Lower leg skin (tissue), 4 donors: ENCODE data around the gene WBP11. TPM values are rescaled to one million over a fixed set of nuclear protein-coding genes. Genes with fewer than 3 reads are reported as not detected.
A peak's percentile ranks its signal among the peaks of the same experiment; 100 is the strongest.

ENCODE experiments used
- DNase-seq, 2 donors: peaks; one replicate each; pipeline ENCODE4 v3.0.0-alpha.2; 2019; ENCODE audit warnings: low spot score in 2 of 2
- H3K4me3 ChIP-seq: fragments of 200-600 bp; sonication (generic); 2 replicates; pipeline ENCODE4 v1.5.1; 2017; ENCODE audit warnings: mild to moderate bottlenecking, low read depth; ENCODE audit not compliant: poor library complexity, severe bottlenecking
- POLR2A ChIP-seq, 2 donors: fragments of 450-650 bp; IDR thresholded peaks; one replicate each; pipeline ENCODE4 v1.6.1; 2016 to 2017; ENCODE audit warnings: antibody characterized with exemption in 2 of 2, mild to moderate bottlenecking in 1 of 2, moderate library complexity in 1 of 2
- WGBS, 2 donors: methylation state at CpG; one replicate each; pipeline ENCODE4 v1.1.5; 2018; 5-methylcytosine and 5-hydroxymethylcytosine counted together
- intact Hi-C: fragments of 100-400 bp; cut with DNase I; formaldehyde crosslinking; loops from one replicate; pipeline ENCODE4 v1.15.0; 2023; ENCODE audit warnings: low total_unique reads
- total RNA-seq, 4 donors: library from RNA; depleted of rRNA; stranded (reverse); fragments of >200 nt; gene quantifications; one replicate each; pipeline ENCODE4 v1.1.0, GENCODE V29; 2016
- TF ChIP-seq, protein P1 (sequence below), 3 donors: fragments of 450-650 bp; IDR thresholded peaks; one replicate each; pipeline ENCODE4 v1.5.1; 2016; ENCODE audit warnings: antibody characterized with exemption in 3 of 3, mild to moderate bottlenecking in 3 of 3, moderate library complexity in 2 of 3

The WBP11 gene
- total RNA-seq, 4 donors from 2014 or later = 12.1 to 23.2 (median 21.0) TPM

DNA sequence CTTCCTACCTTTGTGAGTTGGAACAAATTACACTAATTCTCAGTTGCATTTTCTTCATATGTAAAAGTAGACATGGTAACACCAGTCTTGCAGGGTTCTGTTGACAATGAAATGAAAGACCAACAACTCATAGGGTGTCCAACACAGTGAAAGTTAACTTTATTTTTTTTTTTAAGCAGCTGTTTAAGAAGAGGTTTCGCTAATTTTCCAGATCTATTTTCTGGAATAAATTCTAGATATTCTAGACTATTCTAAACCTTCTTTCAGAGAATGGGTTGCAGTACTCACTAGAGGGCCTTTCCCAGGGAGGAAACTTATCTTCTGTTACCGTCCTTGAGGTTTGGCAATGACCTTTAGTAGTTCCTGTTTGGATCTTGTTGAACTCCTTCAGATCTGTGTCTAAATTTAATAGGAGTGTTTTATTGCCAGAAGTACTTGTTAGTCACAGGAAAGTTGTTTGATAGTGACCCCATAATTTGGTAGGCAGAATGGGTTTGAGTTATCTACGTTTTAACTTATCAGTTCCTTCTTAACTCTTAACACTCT, 42.8 kb upstream of the WBP11 start:
- intact Hi-C loops = no loop called here
- DNase-seq = no peak
- no peak for TF ChIP-seq POLR2A (IDR thresholded peaks at IDR 0.05)
- TF ChIP-seq, protein P1, sequence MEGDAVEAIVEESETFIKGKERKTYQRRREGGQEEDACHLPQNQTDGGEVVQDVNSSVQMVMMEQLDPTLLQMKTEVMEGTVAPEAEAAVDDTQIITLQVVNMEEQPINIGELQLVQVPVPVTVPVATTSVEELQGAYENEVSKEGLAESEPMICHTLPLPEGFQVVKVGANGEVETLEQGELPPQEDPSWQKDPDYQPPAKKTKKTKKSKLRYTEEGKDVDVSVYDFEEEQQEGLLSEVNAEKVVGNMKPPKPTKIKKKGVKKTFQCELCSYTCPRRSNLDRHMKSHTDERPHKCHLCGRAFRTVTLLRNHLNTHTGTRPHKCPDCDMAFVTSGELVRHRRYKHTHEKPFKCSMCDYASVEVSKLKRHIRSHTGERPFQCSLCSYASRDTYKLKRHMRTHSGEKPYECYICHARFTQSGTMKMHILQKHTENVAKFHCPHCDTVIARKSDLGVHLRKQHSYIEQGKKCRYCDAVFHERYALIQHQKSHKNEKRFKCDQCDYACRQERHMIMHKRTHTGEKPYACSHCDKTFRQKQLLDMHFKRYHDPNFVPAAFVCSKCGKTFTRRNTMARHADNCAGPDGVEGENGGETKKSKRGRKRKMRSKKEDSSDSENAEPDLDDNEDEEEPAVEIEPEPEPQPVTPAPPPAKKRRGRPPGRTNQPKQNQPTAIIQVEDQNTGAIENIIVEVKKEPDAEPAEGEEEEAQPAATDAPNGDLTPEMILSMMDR (IDR thresholded peaks at IDR 0.05) = no peak
- H3K4me3 ChIP-seq = no peak overlapping the region
- WGBS, 2 donors = 35 to 36% methylated on average over 3 of the region's 3 CpGs

DNA sequence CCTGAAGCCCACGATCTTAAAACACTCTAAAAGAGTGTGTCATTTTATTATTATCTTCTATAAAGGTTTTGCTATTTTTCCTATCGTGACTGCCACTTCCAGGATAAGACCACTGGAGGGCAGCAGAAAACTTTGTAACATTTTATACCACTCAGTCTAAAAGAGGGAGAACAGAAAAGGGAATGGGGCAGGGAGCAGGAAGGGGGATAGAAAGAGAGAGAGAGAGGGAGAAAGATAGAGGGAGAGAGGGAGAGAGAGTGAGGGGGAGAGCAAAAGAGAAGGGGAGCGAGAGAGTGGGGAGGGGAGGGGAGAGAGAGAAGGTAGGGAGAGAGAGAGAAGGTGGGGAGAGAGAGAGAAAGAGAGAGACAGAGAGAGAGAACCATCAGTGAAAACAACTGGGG, 42.1 kb upstream of the WBP11 start:
- intact Hi-C loops = no loop called here
- TF ChIP-seq, protein P1 (IDR thresholded peaks at IDR 0.05) = peak in 1 of 3 donors; percentile 54
- no peak for TF ChIP-seq POLR2A (IDR thresholded peaks at IDR 0.05)
- DNase-seq = peak; percentile 59 to 84
- no peak overlapping the region for H3K4me3 ChIP-seq
- 7 to 8% methylated on average over 3 of the region's 3 CpGs for WGBS, 2 donors

- no peak for DNase-seq
- no peak overlapping the region for H3K4me3 ChIP-seq
- TF ChIP-seq, protein P1 (IDR thresholded peaks at IDR 0.05) = no peak
- no peak for TF ChIP-seq POLR2A (IDR thresholded peaks at IDR 0.05)
- intact Hi-C loops = no loop called here
These were observed 41.1 kb upstream of the WBP11 start for GRCh38 chr12:14844401-14844800.

DNA sequence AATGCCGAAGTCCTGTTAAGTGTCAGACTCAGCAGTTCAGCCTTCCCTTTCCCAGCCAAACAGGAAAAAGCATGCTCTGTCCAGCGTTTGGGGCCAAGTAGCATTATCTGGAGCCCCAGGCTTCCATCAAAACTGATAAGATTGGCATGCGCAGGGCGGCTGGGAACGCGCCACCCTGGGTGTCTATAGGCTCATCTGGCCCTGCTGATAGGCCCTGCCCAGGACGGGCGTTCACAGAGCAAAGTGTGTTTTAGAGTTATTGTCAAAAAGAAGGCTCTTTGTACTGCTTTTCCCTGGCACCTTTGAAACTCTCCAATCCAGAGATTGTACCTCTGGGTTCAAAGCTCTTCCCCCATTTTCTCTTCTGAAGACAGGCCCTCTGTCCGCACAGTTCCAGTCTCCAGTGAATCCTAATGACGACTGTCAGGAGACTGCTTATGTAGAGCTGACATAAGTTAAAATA, 40.2 kb upstream of the WBP11 start, which contains the start of gene ART4:
TSS of gene ART4 (minus strand) at position 102 of the 463 bp plus-strand sequence. CDS start 413 bp downstream, outside the sequence.
- intact Hi-C loops = loop anchor here (1.0 kb wide), 1 partner anchor 152 kb away; no protein-coding TSS in a partner anchor
- DNase-seq = no peak
- 72 to 80% methylated on average over 10 of the region's 10 CpGs for WGBS, 2 donors
- no peak within 1 kb of the TSS for H3K4me3 ChIP-seq
- no peak for TF ChIP-seq POLR2A (IDR thresholded peaks at IDR 0.05)
- TF ChIP-seq, protein P1 (IDR thresholded peaks at IDR 0.05) = no peak

- no peak for DNase-seq
- H3K4me3 ChIP-seq = no peak overlapping the region
- intact Hi-C loops = no loop called here
- WGBS, 2 donors = 72 to 74% methylated on average over 3 of the region's 3 CpGs
- no peak for TF ChIP-seq POLR2A (IDR thresholded peaks at IDR 0.05)
- TF ChIP-seq, protein P1 (IDR thresholded peaks at IDR 0.05) = no peak
These were observed 39.0 kb upstream of the WBP11 start for GRCh38 chr12:14842315-14842714.

- no peak for TF ChIP-seq POLR2A (IDR thresholded peaks at IDR 0.05)
- TF ChIP-seq, protein P1 (IDR thresholded peaks at IDR 0.05) = no peak
- 13 to 18% methylated on average over 3 of the region's 3 CpGs for WGBS, 2 donors
- H3K4me3 ChIP-seq = no peak overlapping the region
- DNase-seq = peak; percentile 77 to 87
- intact Hi-C loops = no loop called here
These were observed 38.5 kb upstream of the WBP11 start for GRCh38 chr12:14841761-14842160.
